SK-N-SH treated with all-trans-retinoic acid at 6 μM for 48 hours (cell line): ENCODE measurements around the gene TOR3A.

Experiments used
- RARB ChIP-seq: fragments of 250-450 bp; sonication (Bioruptor Pico); IDR thresholded peaks from 2 replicates; pipeline ENCODE4 v1.8.0; 2021; ENCODE audit warnings: mild to moderate bottlenecking, moderate library complexity
- ZNF70 ChIP-seq: fragments of 450-650 bp; formaldehyde crosslinking; IDR thresholded peaks from 2 replicates; pipeline ENCODE4 v1.5.0; 2020; ENCODE audit warnings: mild to moderate bottlenecking, moderate library complexity
- TF ChIP-seq, protein P1 (sequence below): fragments of 250-450 bp; sonication (Bioruptor Pico); IDR thresholded peaks from 2 replicates; pipeline ENCODE4 v1.8.0; 2020; ENCODE audit warnings: mild to moderate bottlenecking, moderate library complexity, borderline replicate concordance
- TF ChIP-seq, protein P2 (sequence below): fragments of 250-450 bp; sonication (Bioruptor Pico); IDR thresholded peaks from 2 replicates; pipeline ENCODE4 v1.5.1; 2021; ENCODE audit warnings: mild to moderate bottlenecking, moderate library complexity
- TF ChIP-seq, protein P3 (sequence below): fragments of 250-450 bp; sonication (Bioruptor Pico); IDR thresholded peaks from 2 replicates; pipeline ENCODE4 v1.5.1; 2020; ENCODE audit warnings: low read depth, mild to moderate bottlenecking, moderate library complexity

DNA sequence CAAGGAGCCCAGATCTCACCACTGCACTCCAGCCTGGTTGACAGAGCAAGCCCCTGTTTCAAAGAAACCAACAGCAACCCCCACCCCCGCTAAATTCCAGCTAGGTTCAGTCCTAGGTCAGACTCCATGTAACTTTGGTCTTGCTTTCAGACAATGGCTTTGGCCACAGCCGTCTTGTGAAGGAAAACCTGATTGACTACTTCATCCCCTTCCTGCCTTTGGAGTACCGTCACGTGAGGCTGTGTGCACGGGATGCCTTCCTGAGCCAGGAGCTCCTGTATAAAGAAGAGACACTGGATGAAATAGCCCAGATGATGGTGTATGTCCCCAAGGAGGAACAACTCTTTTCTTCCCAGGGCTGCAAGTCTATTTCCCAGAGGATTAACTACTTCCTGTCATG lies 12.9 kb downstream of the TOR3A start:
- TF ChIP-seq RARB (CRISPR knock-in tag) (no peak), ZNF70 (CRISPR knock-in tag) (no peak)
- TF ChIP-seq, protein P1, sequence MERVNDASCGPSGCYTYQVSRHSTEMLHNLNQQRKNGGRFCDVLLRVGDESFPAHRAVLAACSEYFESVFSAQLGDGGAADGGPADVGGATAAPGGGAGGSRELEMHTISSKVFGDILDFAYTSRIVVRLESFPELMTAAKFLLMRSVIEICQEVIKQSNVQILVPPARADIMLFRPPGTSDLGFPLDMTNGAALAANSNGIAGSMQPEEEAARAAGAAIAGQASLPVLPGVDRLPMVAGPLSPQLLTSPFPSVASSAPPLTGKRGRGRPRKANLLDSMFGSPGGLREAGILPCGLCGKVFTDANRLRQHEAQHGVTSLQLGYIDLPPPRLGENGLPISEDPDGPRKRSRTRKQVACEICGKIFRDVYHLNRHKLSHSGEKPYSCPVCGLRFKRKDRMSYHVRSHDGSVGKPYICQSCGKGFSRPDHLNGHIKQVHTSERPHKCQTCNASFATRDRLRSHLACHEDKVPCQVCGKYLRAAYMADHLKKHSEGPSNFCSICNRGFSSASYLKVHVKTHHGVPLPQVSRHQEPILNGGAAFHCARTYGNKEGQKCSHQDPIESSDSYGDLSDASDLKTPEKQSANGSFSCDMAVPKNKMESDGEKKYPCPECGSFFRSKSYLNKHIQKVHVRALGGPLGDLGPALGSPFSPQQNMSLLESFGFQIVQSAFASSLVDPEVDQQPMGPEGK (CRISPR knock-in tag), result no peak
- TF ChIP-seq, protein P2, sequence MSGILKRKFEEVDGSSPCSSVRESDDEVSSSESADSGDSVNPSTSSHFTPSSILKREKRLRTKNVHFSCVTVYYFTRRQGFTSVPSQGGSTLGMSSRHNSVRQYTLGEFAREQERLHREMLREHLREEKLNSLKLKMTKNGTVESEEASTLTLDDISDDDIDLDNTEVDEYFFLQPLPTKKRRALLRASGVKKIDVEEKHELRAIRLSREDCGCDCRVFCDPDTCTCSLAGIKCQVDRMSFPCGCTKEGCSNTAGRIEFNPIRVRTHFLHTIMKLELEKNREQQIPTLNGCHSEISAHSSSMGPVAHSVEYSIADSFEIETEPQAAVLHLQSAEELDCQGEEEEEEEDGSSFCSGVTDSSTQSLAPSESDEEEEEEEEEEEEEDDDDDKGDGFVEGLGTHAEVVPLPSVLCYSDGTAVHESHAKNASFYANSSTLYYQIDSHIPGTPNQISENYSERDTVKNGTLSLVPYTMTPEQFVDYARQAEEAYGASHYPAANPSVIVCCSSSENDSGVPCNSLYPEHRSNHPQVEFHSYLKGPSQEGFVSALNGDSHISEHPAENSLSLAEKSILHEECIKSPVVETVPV (CRISPR knock-in tag), result no peak
- TF ChIP-seq, protein P3, sequence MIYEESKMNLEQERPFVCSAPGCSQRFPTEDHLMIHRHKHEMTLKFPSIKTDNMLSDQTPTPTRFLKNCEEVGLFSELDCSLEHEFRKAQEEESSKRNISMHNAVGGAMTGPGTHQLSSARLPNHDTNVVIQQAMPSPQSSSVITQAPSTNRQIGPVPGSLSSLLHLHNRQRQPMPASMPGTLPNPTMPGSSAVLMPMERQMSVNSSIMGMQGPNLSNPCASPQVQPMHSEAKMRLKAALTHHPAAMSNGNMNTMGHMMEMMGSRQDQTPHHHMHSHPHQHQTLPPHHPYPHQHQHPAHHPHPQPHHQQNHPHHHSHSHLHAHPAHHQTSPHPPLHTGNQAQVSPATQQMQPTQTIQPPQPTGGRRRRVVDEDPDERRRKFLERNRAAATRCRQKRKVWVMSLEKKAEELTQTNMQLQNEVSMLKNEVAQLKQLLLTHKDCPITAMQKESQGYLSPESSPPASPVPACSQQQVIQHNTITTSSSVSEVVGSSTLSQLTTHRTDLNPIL (CRISPR knock-in tag), result no peak
